Measurements from ENCODE around the gene NT5DC1. TPM values are rescaled to one million over a fixed set of nuclear protein-coding genes. Genes with fewer than 3 reads are reported as not detected.

Gene NT5DC1
- polyA plus RNA-seq, 2 of the 4 experiments (the other 2 are of a cell fraction): 26.9 to 31.5 TPM

DNA sequence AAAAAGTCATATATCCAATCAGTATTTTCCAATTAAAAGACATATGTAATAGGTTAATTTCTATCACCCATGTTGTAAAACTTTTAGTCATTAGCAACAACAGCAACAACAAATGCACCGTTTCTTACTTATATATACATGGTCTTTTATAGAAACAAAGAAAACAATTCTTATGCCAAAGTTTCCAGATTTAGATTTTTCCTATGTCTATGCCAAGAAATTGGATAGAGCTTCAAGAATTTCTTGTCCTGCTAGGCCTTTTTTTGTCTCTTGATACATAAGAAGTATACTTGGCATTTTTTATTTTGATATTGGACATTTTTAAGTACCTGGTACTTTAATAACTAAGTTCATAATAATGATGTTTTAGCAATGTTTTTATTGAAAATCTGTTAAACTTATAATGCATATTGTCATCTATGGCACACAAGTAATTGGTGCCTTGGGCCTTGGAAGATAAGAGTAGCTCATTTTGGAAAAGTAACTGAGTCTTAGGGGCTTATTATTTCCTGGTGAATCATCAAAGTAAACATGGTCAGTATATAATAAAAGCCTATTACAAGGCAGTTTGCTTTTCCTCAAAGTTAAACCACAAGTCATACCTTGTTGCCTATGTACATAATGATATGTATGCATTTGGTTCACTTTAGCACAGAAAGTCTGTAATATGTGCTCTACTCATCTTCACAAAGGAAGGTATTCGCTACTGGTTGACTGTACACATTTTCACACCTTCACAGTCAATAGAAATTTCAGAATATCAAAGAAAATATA is 29.9 kb upstream of the NT5DC1 start:
- WGBS (ENCODE audit: missing lambda C conversion rate): 33% methylated on average over 2 of the region's 2 CpGs
- ATAC-seq: peak in 1 of 2 experiments; percentile 47; a peak in 2 of 6 replicates

GRCh38 chr6:116072368-116072767 is 28.3 kb upstream of the NT5DC1 start:
- Histone ChIP-seq H3K4me3 (no peak overlapping the region), H3K4me2 (peak overlapping the region; percentile 32; the same call in 2 of the 3 replicates), H3K9me3 (no peaks in the 10 kb centered on the region), H3K4me1 (peaks cover 45% of the 10 kb centered on the region), H3K27ac (peak overlapping the region; percentile 32 to 70; a peak in 5 of 6 replicates)
- POLR2A ChIA-PET: no interaction called here
- no peak for DNase-seq (ENCODE audit: low read depth in 1 of 2, low spot score in 1 of 2)
- FAIRE-seq: no peak
- TF ChIP-seq, protein P1, sequence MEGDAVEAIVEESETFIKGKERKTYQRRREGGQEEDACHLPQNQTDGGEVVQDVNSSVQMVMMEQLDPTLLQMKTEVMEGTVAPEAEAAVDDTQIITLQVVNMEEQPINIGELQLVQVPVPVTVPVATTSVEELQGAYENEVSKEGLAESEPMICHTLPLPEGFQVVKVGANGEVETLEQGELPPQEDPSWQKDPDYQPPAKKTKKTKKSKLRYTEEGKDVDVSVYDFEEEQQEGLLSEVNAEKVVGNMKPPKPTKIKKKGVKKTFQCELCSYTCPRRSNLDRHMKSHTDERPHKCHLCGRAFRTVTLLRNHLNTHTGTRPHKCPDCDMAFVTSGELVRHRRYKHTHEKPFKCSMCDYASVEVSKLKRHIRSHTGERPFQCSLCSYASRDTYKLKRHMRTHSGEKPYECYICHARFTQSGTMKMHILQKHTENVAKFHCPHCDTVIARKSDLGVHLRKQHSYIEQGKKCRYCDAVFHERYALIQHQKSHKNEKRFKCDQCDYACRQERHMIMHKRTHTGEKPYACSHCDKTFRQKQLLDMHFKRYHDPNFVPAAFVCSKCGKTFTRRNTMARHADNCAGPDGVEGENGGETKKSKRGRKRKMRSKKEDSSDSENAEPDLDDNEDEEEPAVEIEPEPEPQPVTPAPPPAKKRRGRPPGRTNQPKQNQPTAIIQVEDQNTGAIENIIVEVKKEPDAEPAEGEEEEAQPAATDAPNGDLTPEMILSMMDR (IDR thresholded peaks at IDR 0.05): no peak
- TF ChIP-seq CEBPB (IDR thresholded peaks at IDR 0.05): 0 out of 4 replicates have a peak, but pooled peaks of 1 of the 2 experiments have one; percentile 5
- no peak for ATAC-seq
- 40% methylated on average over 1 of the region's 1 CpG for WGBS (ENCODE audit: missing lambda C conversion rate)
- CTCF ChIA-PET: no interaction called here

More for the DNA sequence above, 29.9 kb upstream of the NT5DC1 start:
- Histone ChIP-seq H3K4me1 (peaks cover 45% of the 10 kb centered on the region), H3K4me2 (peak overlapping the region; percentile 47), H3K27ac (peak overlapping the region; percentile 21 to 40; a peak in 3 of 6 replicates), H3K4me3 (no peak overlapping the region), H3K9me3 (no peaks in the 10 kb centered on the region)
- FAIRE-seq: no peak
- TF ChIP-seq FOXS1 (CRISPR knock-in tag; IDR thresholded peaks at IDR 0.05) (no peak), GATA3 (IDR thresholded peaks at IDR 0.05; ENCODE audit: borderline replicate concordance) (peak; percentile 44; the same call in 1 of the 2 replicates), HOXB13 (CRISPR knock-in tag; IDR thresholded peaks at IDR 0.05; ENCODE audit: low read depth) (no peak), FOSL2 (IDR thresholded peaks at IDR 0.05) (no peak), FOSL2 (CRISPR knock-in tag; IDR thresholded peaks at IDR 0.05) (peak; percentile 60), JUNB (IDR thresholded peaks at IDR 0.05) (0 out of 2 replicates have a peak, but pooled peaks have one; percentile 24), RAD21 (conservative IDR thresholded peaks at IDR 0.05 in 1 of 2, IDR thresholded peaks at IDR 0.05 in 1 of 2) (no peak)
- TF ChIP-seq, protein P2, sequence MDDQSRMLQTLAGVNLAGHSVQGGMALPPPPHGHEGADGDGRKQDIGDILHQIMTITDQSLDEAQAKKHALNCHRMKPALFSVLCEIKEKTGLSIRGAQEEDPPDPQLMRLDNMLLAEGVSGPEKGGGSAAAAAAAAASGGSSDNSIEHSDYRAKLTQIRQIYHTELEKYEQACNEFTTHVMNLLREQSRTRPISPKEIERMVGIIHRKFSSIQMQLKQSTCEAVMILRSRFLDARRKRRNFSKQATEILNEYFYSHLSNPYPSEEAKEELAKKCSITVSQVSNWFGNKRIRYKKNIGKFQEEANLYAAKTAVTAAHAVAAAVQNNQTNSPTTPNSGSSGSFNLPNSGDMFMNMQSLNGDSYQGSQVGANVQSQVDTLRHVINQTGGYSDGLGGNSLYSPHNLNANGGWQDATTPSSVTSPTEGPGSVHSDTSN (IDR thresholded peaks at IDR 0.05): no peak
- TF ChIP-seq, protein P3, sequence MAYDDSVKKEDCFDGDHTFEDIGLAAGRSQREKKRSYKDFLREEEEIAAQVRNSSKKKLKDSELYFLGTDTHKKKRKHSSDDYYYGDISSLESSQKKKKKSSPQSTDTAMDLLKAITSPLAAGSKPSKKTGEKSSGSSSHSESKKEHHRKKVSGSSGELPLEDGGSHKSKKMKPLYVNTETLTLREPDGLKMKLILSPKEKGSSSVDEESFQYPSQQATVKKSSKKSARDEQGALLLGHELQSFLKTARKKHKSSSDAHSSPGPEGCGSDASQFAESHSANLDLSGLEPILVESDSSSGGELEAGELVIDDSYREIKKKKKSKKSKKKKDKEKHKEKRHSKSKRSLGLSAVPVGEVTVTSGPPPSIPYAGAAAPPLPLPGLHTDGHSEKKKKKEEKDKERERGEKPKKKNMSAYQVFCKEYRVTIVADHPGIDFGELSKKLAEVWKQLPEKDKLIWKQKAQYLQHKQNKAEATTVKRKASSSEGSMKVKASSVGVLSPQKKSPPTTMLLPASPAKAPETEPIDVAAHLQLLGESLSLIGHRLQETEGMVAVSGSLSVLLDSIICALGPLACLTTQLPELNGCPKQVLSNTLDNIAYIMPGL (CRISPR knock-in tag; IDR thresholded peaks at IDR 0.05; ENCODE audit: borderline replicate concordance): no peak
- DNase-seq (ENCODE audit: low read depth in 1 of 2, low spot score in 1 of 2): peak in 1 of 2 experiments; percentile 21
- CTCF ChIA-PET: interaction anchor here (1.2 to 1.8 kb wide), 2 partner anchors 10 to 62 kb away, joined by 3 to 9 read pairs; partner anchors contain the start of gene FRK
- POLR2A ChIA-PET: interaction anchor here (1.1 kb wide), 1 partner anchor 30 kb away, joined by 3 read pairs; the partner anchor contains the start of gene NT5DC1

DNA sequence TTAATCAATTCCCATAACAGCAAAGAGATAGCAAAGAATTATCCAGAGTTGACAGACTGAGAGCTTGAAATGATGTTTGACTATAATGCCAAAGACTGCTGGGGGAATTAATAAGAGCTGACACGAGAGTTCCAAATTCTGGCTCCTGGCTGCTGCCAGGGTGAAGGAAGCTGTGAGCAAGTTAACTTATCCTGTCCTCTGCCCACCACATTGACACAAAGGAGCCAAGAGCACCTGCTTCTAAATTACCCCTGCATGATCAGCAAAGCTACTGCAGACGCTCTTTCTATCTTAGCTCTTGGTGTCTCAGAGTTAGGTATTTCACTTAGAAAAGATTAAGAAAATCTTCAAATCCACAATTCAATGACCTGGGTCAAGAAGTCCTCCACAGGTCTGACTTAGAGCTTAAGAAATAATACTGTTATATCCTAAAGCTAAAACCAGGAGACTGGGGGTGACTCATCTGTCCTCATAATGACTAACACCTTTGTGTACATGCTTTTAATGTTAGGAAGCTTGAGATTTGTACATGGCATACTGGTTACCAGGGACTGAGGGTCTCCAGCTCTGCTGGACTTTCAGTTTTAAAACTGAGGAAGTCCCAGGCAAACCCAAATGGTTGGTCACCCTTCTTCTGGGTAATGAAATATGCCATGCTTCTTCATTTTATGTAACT is 26.8 kb upstream of the NT5DC1 start:
- H3K4me3 ChIP-seq: no peak overlapping the region
- TF ChIP-seq RAD21 (conservative IDR thresholded peaks at IDR 0.05 in 1 of 2, IDR thresholded peaks at IDR 0.05 in 1 of 2): no peak
- peak; percentile 74 for TF ChIP-seq FOSL2 (IDR thresholded peaks at IDR 0.05)
- peak; percentile 90 for TF ChIP-seq FOSL2 (CRISPR knock-in tag; IDR thresholded peaks at IDR 0.05)
- no peak for TF ChIP-seq HEYL (CRISPR knock-in tag; IDR thresholded peaks at IDR 0.05)
- no peak for TF ChIP-seq TP53 (CRISPR knock-in tag; IDR thresholded peaks at IDR 0.05)
- TF ChIP-seq FOXS1 (CRISPR knock-in tag; IDR thresholded peaks at IDR 0.05): no peak
- TF ChIP-seq EP300 (IDR thresholded peaks at IDR 0.05): no peak
- peak; percentile 58; the same call in 1 of the 2 replicates for TF ChIP-seq JUNB (IDR thresholded peaks at IDR 0.05)
- TF ChIP-seq, protein P4, sequence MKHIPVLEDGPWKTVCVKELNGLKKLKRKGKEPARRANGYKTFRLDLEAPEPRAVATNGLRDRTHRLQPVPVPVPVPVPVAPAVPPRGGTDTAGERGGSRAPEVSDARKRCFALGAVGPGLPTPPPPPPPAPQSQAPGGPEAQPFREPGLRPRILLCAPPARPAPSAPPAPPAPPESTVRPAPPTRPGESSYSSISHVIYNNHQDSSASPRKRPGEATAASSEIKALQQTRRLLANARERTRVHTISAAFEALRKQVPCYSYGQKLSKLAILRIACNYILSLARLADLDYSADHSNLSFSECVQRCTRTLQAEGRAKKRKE (CRISPR knock-in tag; IDR thresholded peaks at IDR 0.05; ENCODE audit: low read depth): no peak
- no peak for TF ChIP-seq RCOR1 (IDR thresholded peaks at IDR 0.05; ENCODE audit: low read depth, low read length)
- TF ChIP-seq, protein P5, sequence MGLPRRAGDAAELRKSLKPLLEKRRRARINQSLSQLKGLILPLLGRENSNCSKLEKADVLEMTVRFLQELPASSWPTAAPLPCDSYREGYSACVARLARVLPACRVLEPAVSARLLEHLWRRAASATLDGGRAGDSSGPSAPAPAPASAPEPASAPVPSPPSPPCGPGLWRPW (IDR thresholded peaks at IDR 0.05): no peak
- POLR2A ChIA-PET: interaction anchor here (0.7 to 1.2 kb wide), 2 partner anchors 13 to 27 kb away, joined by 4 to 5 read pairs; partner anchors contain the start of genes FRK and NT5DC1

More for the DNA sequence above, 26.8 kb upstream of the NT5DC1 start:
- FAIRE-seq: no peak
- peak; percentile 14 to 39 for DNase-seq (ENCODE audit: low read depth in 1 of 2, low spot score in 1 of 2)
- Histone ChIP-seq H3K4me2 (peak overlapping the region; percentile 74), H3K9me3 (no peaks in the 10 kb centered on the region), H3K4me1 (peaks cover 45% of the 10 kb centered on the region), H3K27ac (peak overlapping the region; percentile 60 to 67)
- 7% methylated on average over 2 of the region's 2 CpGs for WGBS (ENCODE audit: missing lambda C conversion rate)
- CTCF ChIA-PET: interaction anchor here (0.8 to 1.3 kb wide), 4 partner anchors 11 to 27 kb away, joined by 3 to 6 read pairs (median 4); partner anchors contain the start of genes FRK and NT5DC1
- peak; percentile 71 to 81 for ATAC-seq

All from A549 (cell line).